Astrocyte (in vitro differentiated cells and primary cell): Measurements from ENCODE around the gene UTP15. TPM values are rescaled to one million over a fixed set of nuclear protein-coding genes. Genes with fewer than 3 reads are reported as not detected.

Source experiments
- DNase-seq: peaks from one replicate; pipeline ENCODE4 v3.0.0-alpha.2; 2010; ENCODE audit warnings: low read depth
- FAIRE-seq: peaks from 2 replicates; lab custom pipeline; 2011; peaks lifted over from hg19 to GRCh38; lab: Jason Lieb, UNC
- H2AFZ ChIP-seq: 2 replicates; pipeline ENCODE4 v1.6.0; 2012; ENCODE audit warnings: low read depth, low read length, inconsistent platforms
- H3K27ac ChIP-seq: 2 replicates; pipeline ENCODE4 v1.5.1; 2011; ENCODE audit warnings: low read depth, low read length, inconsistent platforms
- H3K27me3 ChIP-seq: 2 replicates; pipeline ENCODE4 v1.6.0; 2011; ENCODE audit warnings: low read length, inconsistent platforms; ENCODE audit not compliant: insufficient read depth
- H3K36me3 ChIP-seq: 2 replicates; pipeline ENCODE4 v1.5.1; 2011; ENCODE audit warnings: low read length, inconsistent platforms; ENCODE audit not compliant: insufficient read depth
- H3K4me1 ChIP-seq: 2 replicates; pipeline ENCODE4 v1.5.1; 2011; ENCODE audit warnings: low read length, inconsistent platforms; ENCODE audit not compliant: insufficient read depth
- H3K4me2 ChIP-seq: 2 replicates; pipeline ENCODE4 v1.6.0; 2012; ENCODE audit warnings: low read length, inconsistent platforms
- H3K4me3 ChIP-seq: 2 replicates; pipeline ENCODE4 v1.5.1; 2011; ENCODE audit warnings: low read depth, mild to moderate bottlenecking, low read length, inconsistent platforms; ENCODE audit not compliant: insufficient read depth
- H3K79me2 ChIP-seq: 2 replicates; pipeline ENCODE4 v1.6.0; 2012; ENCODE audit warnings: mild to moderate bottlenecking, low read length, inconsistent platforms; ENCODE audit not compliant: insufficient read depth
- H3K9ac ChIP-seq: 2 replicates; pipeline ENCODE4 v1.6.0; 2012; ENCODE audit warnings: mild to moderate bottlenecking, low read length, inconsistent platforms
- H3K9me3 ChIP-seq: 2 replicates; pipeline ENCODE4 v1.5.1; 2012; ENCODE audit warnings: low read depth, mild to moderate bottlenecking, low read length, inconsistent platforms; ENCODE audit not compliant: insufficient read depth
- H4K20me1 ChIP-seq: 2 replicates; pipeline ENCODE4 v1.6.0; 2012; ENCODE audit warnings: low read length, inconsistent platforms; ENCODE audit not compliant: insufficient read depth
- H3K27ac Mint-ChIP-seq: one replicate; pipeline ENCODE4 v1.8.0; 2021; ENCODE audit warnings: mild to moderate bottlenecking, mixed read lengths; ENCODE audit not compliant: unreplicated experiment
- H3K27me3 Mint-ChIP-seq: one replicate; pipeline ENCODE4 v1.8.0; 2021; ENCODE audit warnings: low read depth, mixed read lengths; ENCODE audit not compliant: unreplicated experiment
- H3K36me3 Mint-ChIP-seq: one replicate; pipeline ENCODE4 v1.8.0; 2021; ENCODE audit warnings: low read depth, mixed read lengths; ENCODE audit not compliant: unreplicated experiment
- H3K4me1 Mint-ChIP-seq: one replicate; pipeline ENCODE4 v1.8.0; 2021; ENCODE audit warnings: low read depth, mixed read lengths; ENCODE audit not compliant: unreplicated experiment
- H3K4me3 Mint-ChIP-seq: one replicate; pipeline ENCODE4 v1.8.0; 2021; ENCODE audit warnings: mild to moderate bottlenecking, moderate library complexity, mixed read lengths; ENCODE audit not compliant: unreplicated experiment
- H3K9me3 Mint-ChIP-seq: one replicate; pipeline ENCODE4 v1.8.0; 2021; ENCODE audit warnings: mild to moderate bottlenecking, mixed read lengths; ENCODE audit not compliant: unreplicated experiment
- EZH2 ChIP-seq: IDR thresholded peaks from 2 replicates; pipeline ENCODE4 v1.6.1; 2012; ENCODE audit warnings: mild to moderate bottlenecking, low read length, inconsistent platforms; ENCODE audit not compliant: insufficient read depth
- total RNA-seq: library from RNA; stranded (reverse); gene quantifications from 2 replicates; pipeline ENCODE4 v1.2.1, GENCODE V29; 2021
- TF ChIP-seq, protein P1 (sequence below): IDR thresholded peaks from 2 replicates; pipeline ENCODE4 v1.5.1; 2011; ENCODE audit warnings: low read depth, mild to moderate bottlenecking, inconsistent platforms, low read length, moderate library complexity; ENCODE audit not compliant: insufficient read depth

UTP15 gene
- total RNA-seq, 1 donor from 2014 or later: 23.7 TPM

DNA sequence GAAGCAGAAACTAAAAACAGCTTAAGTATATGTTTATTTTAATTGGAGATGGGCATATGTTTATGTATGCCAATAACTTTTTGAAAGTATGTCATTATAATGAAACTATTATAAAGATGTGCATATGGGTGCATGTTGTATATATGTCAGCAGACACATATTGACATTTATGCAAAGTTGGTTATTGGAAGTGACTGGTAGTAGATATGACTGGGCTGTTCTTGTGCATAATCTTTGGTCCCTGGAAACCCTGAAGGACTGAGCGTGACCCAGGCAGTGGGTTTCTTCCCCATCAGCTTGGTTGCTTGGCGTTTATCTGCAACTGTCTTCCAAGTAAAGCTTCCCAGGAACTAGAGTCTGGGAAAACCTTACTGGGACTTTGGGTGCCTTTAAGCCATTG, 25.8 kb upstream of the UTP15 start:
- Mint-ChIP-seq H3K4me3 (no peak overlapping the region), H3K4me1 (peaks cover 11% of the 10 kb centered on the region), H3K27ac (no peak overlapping the region), H3K36me3 (no peaks in the 10 kb centered on the region), H3K27me3 (peaks cover under 1% of the 10 kb centered on the region), H3K9me3 (peaks cover 4% of the 10 kb centered on the region)
- DNase-seq (no peak), FAIRE-seq (no peak)
- H3K27me3 ChIP-seq: no peaks in the 10 kb centered on the region
- no peak overlapping the region for H3K27ac ChIP-seq
- H3K9ac ChIP-seq: no peak overlapping the region
- H3K4me2 ChIP-seq: peak overlapping the region; percentile 9
- H2AFZ ChIP-seq: no peak overlapping the region
- H3K4me3 ChIP-seq: no peak overlapping the region
- H3K79me2 ChIP-seq: no peaks in the 10 kb centered on the region
- no peaks in the 10 kb centered on the region for H3K36me3 ChIP-seq
- peaks cover 22% of the 10 kb centered on the region for H3K4me1 ChIP-seq
- H4K20me1 ChIP-seq: no peaks in the 10 kb centered on the region
- TF ChIP-seq, protein P1, sequence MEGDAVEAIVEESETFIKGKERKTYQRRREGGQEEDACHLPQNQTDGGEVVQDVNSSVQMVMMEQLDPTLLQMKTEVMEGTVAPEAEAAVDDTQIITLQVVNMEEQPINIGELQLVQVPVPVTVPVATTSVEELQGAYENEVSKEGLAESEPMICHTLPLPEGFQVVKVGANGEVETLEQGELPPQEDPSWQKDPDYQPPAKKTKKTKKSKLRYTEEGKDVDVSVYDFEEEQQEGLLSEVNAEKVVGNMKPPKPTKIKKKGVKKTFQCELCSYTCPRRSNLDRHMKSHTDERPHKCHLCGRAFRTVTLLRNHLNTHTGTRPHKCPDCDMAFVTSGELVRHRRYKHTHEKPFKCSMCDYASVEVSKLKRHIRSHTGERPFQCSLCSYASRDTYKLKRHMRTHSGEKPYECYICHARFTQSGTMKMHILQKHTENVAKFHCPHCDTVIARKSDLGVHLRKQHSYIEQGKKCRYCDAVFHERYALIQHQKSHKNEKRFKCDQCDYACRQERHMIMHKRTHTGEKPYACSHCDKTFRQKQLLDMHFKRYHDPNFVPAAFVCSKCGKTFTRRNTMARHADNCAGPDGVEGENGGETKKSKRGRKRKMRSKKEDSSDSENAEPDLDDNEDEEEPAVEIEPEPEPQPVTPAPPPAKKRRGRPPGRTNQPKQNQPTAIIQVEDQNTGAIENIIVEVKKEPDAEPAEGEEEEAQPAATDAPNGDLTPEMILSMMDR: no peak
- TF ChIP-seq EZH2: no peak
- no peaks in the 10 kb centered on the region for H3K9me3 ChIP-seq

DNA sequence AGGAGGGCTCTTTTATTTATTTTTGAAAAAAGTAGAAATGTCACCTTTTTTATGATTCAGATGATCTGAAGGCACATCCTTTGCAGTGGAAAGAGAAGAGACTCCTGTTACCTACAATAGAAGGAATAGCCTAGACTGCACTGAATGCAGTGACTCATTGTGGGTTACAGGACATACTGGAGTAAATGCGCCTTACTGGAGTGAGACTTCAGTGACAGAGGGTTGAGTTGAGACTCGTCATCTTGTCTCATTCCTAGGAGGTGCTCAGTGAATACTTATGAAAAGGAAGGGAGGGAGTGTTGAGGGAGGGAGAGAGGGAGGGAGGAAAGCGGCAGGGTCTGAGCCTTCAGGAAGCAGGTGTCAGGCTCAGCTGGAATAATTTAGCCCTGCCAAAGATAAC, 25.4 kb upstream of the UTP15 start:
- Mint-ChIP-seq H3K4me1 (peaks cover 11% of the 10 kb centered on the region), H3K9me3 (peaks cover 4% of the 10 kb centered on the region), H3K27ac (peak overlapping the region; percentile 72), H3K27me3 (peaks cover 2% of the 10 kb centered on the region), H3K36me3 (no peaks in the 10 kb centered on the region), H3K4me3 (no peak overlapping the region)
- Histone ChIP-seq H3K4me3 (no peak overlapping the region), H3K79me2 (no peaks in the 10 kb centered on the region), H3K27me3 (no peaks in the 10 kb centered on the region), H3K9me3 (no peaks in the 10 kb centered on the region), H3K36me3 (no peaks in the 10 kb centered on the region), H3K4me2 (peak overlapping the region; percentile 48), H2AFZ (no peak overlapping the region), H3K27ac (no peak overlapping the region), H3K9ac (no peak overlapping the region), H4K20me1 (no peaks in the 10 kb centered on the region), H3K4me1 (peaks cover 22% of the 10 kb centered on the region)
- no peak for TF ChIP-seq EZH2
- TF ChIP-seq, protein P1: no peak
- DNase-seq (peak; percentile 91), FAIRE-seq (peak; percentile 75)

DNA sequence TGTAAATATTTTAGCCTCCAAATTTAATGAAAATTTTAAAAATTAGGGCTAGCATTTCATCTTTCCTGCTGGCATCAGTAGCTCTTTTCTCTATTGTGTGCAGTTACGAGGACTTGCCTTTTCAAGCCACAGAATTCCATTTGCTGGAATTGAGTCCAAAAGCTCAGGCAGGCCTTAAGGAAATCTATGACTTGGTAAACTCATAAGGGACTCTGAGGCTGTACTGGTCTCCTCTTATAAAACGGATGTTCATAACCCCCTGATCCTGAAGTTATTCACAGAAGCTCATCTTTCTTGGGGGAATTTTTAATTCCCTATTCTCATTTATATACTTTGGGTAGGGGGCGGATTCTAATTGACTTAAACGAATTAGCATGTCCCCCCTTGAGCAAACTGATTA, 23.5 kb upstream of the UTP15 start:
- no peak for FAIRE-seq
- H3K27ac Mint-ChIP-seq: no peak overlapping the region

More for the DNA sequence above, 23.5 kb upstream of the UTP15 start:
- H4K20me1 ChIP-seq: no peaks in the 10 kb centered on the region
- no peak overlapping the region for H3K4me3 ChIP-seq
- H3K4me3 Mint-ChIP-seq: no peak overlapping the region
- no peak overlapping the region for H3K9ac ChIP-seq
- no peaks in the 10 kb centered on the region for H3K36me3 Mint-ChIP-seq
- H3K4me1 ChIP-seq: peaks cover 22% of the 10 kb centered on the region
- H3K27ac ChIP-seq: no peak overlapping the region
- no peaks in the 10 kb centered on the region for H3K27me3 ChIP-seq
- DNase-seq: peak; percentile 76
- H3K9me3 Mint-ChIP-seq: no peaks in the 10 kb centered on the region
- H3K27me3 Mint-ChIP-seq: peaks cover 2% of the 10 kb centered on the region
- H3K4me1 Mint-ChIP-seq: peaks cover 11% of the 10 kb centered on the region
- TF ChIP-seq, protein P1: no peak
- no peak for TF ChIP-seq EZH2
- H3K79me2 ChIP-seq: no peaks in the 10 kb centered on the region
- H3K9me3 ChIP-seq: no peaks in the 10 kb centered on the region
- peak overlapping the region; percentile 67 for H3K4me2 ChIP-seq
- H3K36me3 ChIP-seq: no peaks in the 10 kb centered on the region
- H2AFZ ChIP-seq: no peak overlapping the region
